K562 (cell line): ENCODE measurements around the gene CGA. TPM values are rescaled to one million over a fixed set of nuclear protein-coding genes. Genes with fewer than 3 reads are reported as not detected.
A peak's percentile ranks its signal among the peaks of the same experiment; 100 is the strongest.
"Not testable (repeated sequence)": the region's sequence is repeated elsewhere in the genome, so short reads cannot be mapped to it uniquely, and the experiment has no call there.

Source experiments
- ATAC-seq: fragments of 200-7000 bp; cut with Tn5 transposase; 3 replicates; pipeline ENCODE4 v1.9.1; 2020; ENCODE audit warnings: moderate library complexity
- BruUV-seq: library from RNA; stranded (reverse); fragments of 400-500 nt; replicated peaks from 2 replicates; lab custom pipeline; 2021; lab: Mats Ljungman, UMichigan
- CTCF ChIA-PET: fragments of 300-600 bp; formaldehyde crosslinking; extraction: SDS; loops from one replicate; lab custom pipeline; 2021; ENCODE audit warnings: low intra/inter-chr PET ratio; lab: Yijun Ruan, JAX
- POLR2A ChIA-PET: fragments of 300-600, 350-650 bp; sonication (Branson Sonifier 250); formaldehyde crosslinking; extraction: SDS; loops from one replicate; lab custom pipeline; 2021; ENCODE audit warnings: antibody characterized with exemption, inconsistent platforms; lab: Yijun Ruan, JAX
- DNase-seq, 4 experiments: peaks; one replicate each; pipeline versions ENCODE4 v3.0.0 to v3.0.0-alpha.2; 2011 to 2018; ENCODE audit warnings: low spot score in 3 of 4, mixed read lengths in 3 of 4; ENCODE audit errors: extremely low read depth in 1 of 4
- FAIRE-seq: peaks from 2 replicates; lab custom pipeline; 2011; peaks lifted over from hg19 to GRCh38; lab: Jason Lieb, UNC
- H2AFZ ChIP-seq: 2 replicates; pipeline ENCODE4 v1.6.0; 2011; ENCODE audit warnings: low read depth, low read length, control low read depth, inconsistent platforms
- H3K27ac ChIP-seq: fragments of 200-600 bp; 3 replicates; pipeline ENCODE4 v1.8.0; 2011; ENCODE audit warnings: low read depth, mild to moderate bottlenecking, control low read depth, inconsistent platforms, low read length, moderate library complexity, mixed read lengths; ENCODE audit errors: extremely low read depth
- H3K27me3 ChIP-seq, 2 experiments: fragments of 300-600 bp in 1 of 2; 2 replicates in 1 of 2; 3 replicates in 1 of 2; pipeline versions ENCODE4 v1.6.0 to v1.8.0; 2011; ENCODE audit warnings: inconsistent platforms in 2 of 2, low read length in 2 of 2, mild to moderate bottlenecking in 1 of 2, mixed read lengths in 1 of 2, moderate library complexity in 1 of 2; ENCODE audit not compliant: control insufficient read depth in 2 of 2, insufficient read depth in 2 of 2
- H3K36me3 ChIP-seq: fragments of 300-600 bp; 3 replicates; pipeline ENCODE4 v1.8.0; 2011; ENCODE audit warnings: mild to moderate bottlenecking, low read length, inconsistent platforms; ENCODE audit not compliant: control insufficient read depth, insufficient read depth
- H3K4me1 ChIP-seq, 2 experiments: fragments of 200-600 bp in 1 of 2; replicated peaks in 1 of 2; 2 replicates in 1 of 2; 3 replicates in 1 of 2; pipeline versions ENCODE4 v1.5.1 to v1.8.0; 2011; ENCODE audit warnings: inconsistent platforms in 2 of 2, low read length in 2 of 2, mild to moderate bottlenecking in 1 of 2, mixed read lengths in 1 of 2, moderate library complexity in 1 of 2; ENCODE audit not compliant: control insufficient read depth in 2 of 2, insufficient read depth in 2 of 2
- H3K4me2 ChIP-seq: 2 replicates; pipeline ENCODE4 v1.6.1; 2011; ENCODE audit warnings: low read length, control low read depth, inconsistent platforms, mixed read lengths; ENCODE audit not compliant: insufficient read depth
- H3K4me3 ChIP-seq: fragments of 200-600 bp; sonication (generic), shearing (Covaris generic); 2 replicates; pipeline ENCODE4 v1.5.1; 2016; ENCODE audit warnings: control low read depth, inconsistent platforms
- H3K79me2 ChIP-seq: fragments of 200-600 bp; 3 replicates; pipeline ENCODE4 v1.8.0; 2011; ENCODE audit warnings: low read length, inconsistent platforms; ENCODE audit not compliant: control insufficient read depth, insufficient read depth
- H3K9ac ChIP-seq, 2 experiments: 2 replicates each; pipeline versions ENCODE4 v1.6.0 to v1.6.1; 2011; ENCODE audit warnings: low read depth in 2 of 2, low read length in 2 of 2, control low read depth in 1 of 2, inconsistent platforms in 1 of 2, mild to moderate bottlenecking in 1 of 2, mixed read lengths in 1 of 2; ENCODE audit not compliant: insufficient read depth in 1 of 2
- H3K9me1 ChIP-seq: one replicate; pipeline ENCODE4 v1.6.0; 2011; ENCODE audit warnings: inconsistent platforms, mild to moderate bottlenecking, low read length, moderate library complexity; ENCODE audit not compliant: control insufficient read depth, insufficient read depth
- H3K9me3 ChIP-seq: replicated peaks from 2 replicates; pipeline ENCODE4 v1.5.1; 2011; ENCODE audit warnings: low read depth, low read length, inconsistent platforms; ENCODE audit not compliant: control insufficient read depth, insufficient read depth
- H4K20me1 ChIP-seq: replicated peaks from 2 replicates; pipeline ENCODE4 v1.6.1; 2011; ENCODE audit warnings: low read length, inconsistent platforms, mixed read lengths; ENCODE audit not compliant: control insufficient read depth, insufficient read depth
- CREB1 ChIP-seq, 2 experiments: sonication (generic) in 1 of 2; formaldehyde crosslinking in 1 of 2; IDR thresholded peaks; 2 replicates each; pipeline versions ENCODE4 v1.6.1 to v1.8.0; 2012 to 2022; ENCODE audit warnings: inconsistent platforms in 1 of 2, mild to moderate bottlenecking in 1 of 2, missing genetic modification reagents in 1 of 2, moderate library complexity in 1 of 2
- E2F5 ChIP-seq: sonication (generic); formaldehyde crosslinking; IDR thresholded peaks from 2 replicates; pipeline ENCODE4 v1.8.0; 2022; ENCODE audit warnings: mild to moderate bottlenecking, missing genetic modification reagents
- NEUROD1 ChIP-seq: fragments of 150-350 bp; IDR thresholded peaks from 2 replicates; pipeline ENCODE4 v1.6.1; 2014; ENCODE audit warnings: borderline replicate concordance, low read length, low read depth; ENCODE audit not compliant: partially characterized antibody
- SFPQ ChIP-seq: fragments of 200-400 bp; formaldehyde crosslinking; IDR thresholded peaks from 2 replicates; pipeline ENCODE4 v1.6.1; 2017; ENCODE audit warnings: mild to moderate bottlenecking, low read depth, low read length, moderate library complexity
- SREBF1 ChIP-seq: fragments of 150-350 bp; IDR thresholded peaks from 2 replicates; pipeline ENCODE4 v1.6.1; 2014; ENCODE audit warnings: antibody characterized with exemption, low read depth, low read length, borderline replicate concordance
- TEAD4 ChIP-seq, 2 experiments: sonication (generic) in 1 of 2; formaldehyde crosslinking in 1 of 2; IDR thresholded peaks; 2 replicates each; pipeline versions ENCODE4 v1.6.1 to v1.8.0; 2012 to 2022; ENCODE audit warnings: borderline replicate concordance in 1 of 2, inconsistent platforms in 1 of 2, low read length in 1 of 2, mild to moderate bottlenecking in 1 of 2, missing genetic modification reagents in 1 of 2
- ZNF12 ChIP-seq: sonication (generic); formaldehyde crosslinking; IDR thresholded peaks from 2 replicates; pipeline ENCODE4 v1.4.0; 2020; ENCODE audit warnings: mild to moderate bottlenecking, missing genetic modification reagents
- ZNF695 ChIP-seq: fragments of 450-650 bp; formaldehyde crosslinking; IDR thresholded peaks from 2 replicates; pipeline ENCODE4 v1.4.0; 2020; ENCODE audit warnings: mild to moderate bottlenecking, moderate library complexity
- WGBS: fragments of 100-300 bp; shearing (Covaris generic); methylation state at CpG from one replicate; pipeline ENCODE4 v1.1.6; 2016; ENCODE audit warnings: low coverage, mixed read lengths; ENCODE audit not compliant: insufficient coverage; ENCODE audit errors: missing lambda C conversion rate; 5-methylcytosine and 5-hydroxymethylcytosine counted together
- in situ Hi-C: fragments of 300-500 bp; cut with MboI; formaldehyde crosslinking; loops from 4 replicates; pipeline ENCODE4 v1.15.0; 2018; ENCODE audit warnings: inconsistent platforms, mixed read lengths
- intact Hi-C: fragments of 100-400 bp; cut with micrococcal nuclease; formaldehyde crosslinking; loops from 2 replicates; pipeline ENCODE4 v1.14.2; 2022
- polyA plus RNA-seq, 8 experiments: library from polyadenylated mRNA; depleted of rRNA in 4 of 8; stranded (reverse) in 5 of 8; unstranded in 3 of 8; fragments of >200 nt; fragmentation: Nextera tagmentation in 2 of 8; fragmentation: Illumina TruSeq in 1 of 8; extraction: Ambion mirVana in 2 of 8; extraction: Trizol in 1 of 8; gene quantifications; 2 replicates each; pipeline versions ENCODE4 v1.2.1 to v1.2.3, GENCODE V29; 2011 to 2014; ENCODE audit warnings: inconsistent platforms in 1 of 8, missing spikeins in 1 of 8
- total RNA-seq, 7 experiments: library from RNA; depleted of rRNA in 6 of 7; stranded (reverse); fragments of >200 nt in 6 of 7; fragmentation: Illumina TruSeq in 2 of 7; extraction: Trizol in 2 of 7; gene quantifications; 2 replicates each; pipeline versions ENCODE4 v1.2.1 to v1.2.3, GENCODE V29; 2011 to 2021; ENCODE audit warnings: low replicate concordance in 1 of 7

Gene CGA
- total and polyA plus RNA-seq, 9 of the 15 experiments (the other 6 are each of a cell fraction or from before 2014, with no cell fraction given) = 0.13 to 0.24 TPM; not detected in 7

DNA sequence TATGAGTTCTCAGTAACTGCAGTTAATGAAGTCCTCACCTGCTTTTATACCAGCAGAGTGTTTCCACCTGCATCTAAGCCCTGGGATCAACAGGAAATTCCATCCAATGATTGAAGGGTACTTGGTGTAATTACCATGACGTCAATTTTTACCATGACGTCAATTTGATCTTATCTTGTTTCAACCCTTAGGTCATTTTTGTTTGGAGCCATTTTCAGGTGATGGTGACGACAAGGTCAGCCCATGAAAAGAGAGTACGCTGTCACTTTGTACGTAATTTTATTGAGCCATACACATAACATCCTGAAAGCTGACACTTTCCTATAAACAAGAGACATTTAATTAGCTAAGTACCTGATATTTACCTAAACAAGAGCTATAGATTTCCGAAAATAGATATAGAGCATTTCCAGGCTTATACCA is at the start of gene CGA (continued):
- TF ChIP-seq SFPQ (no peak), TEAD4 (IDR thresholded peaks at IDR 0.05; ENCODE audit: low read length) (no peak), TEAD4 (CRISPR knock-in tag; IDR thresholded peaks at IDR 0.05; ENCODE audit: borderline replicate concordance) (no peak), E2F5 (CRISPR knock-in tag) (no peak), CREB1 (IDR thresholded peaks at IDR 0.05) (peak; percentile 75), CREB1 (CRISPR knock-in tag; IDR thresholded peaks at IDR 0.05) (0 out of 2 replicates have a peak, but pooled peaks have one; percentile 32), ZNF12 (no peak), SREBF1 (no peak), ZNF695 (CRISPR knock-in tag) (no peak), NEUROD1 (no peak)

DNA sequence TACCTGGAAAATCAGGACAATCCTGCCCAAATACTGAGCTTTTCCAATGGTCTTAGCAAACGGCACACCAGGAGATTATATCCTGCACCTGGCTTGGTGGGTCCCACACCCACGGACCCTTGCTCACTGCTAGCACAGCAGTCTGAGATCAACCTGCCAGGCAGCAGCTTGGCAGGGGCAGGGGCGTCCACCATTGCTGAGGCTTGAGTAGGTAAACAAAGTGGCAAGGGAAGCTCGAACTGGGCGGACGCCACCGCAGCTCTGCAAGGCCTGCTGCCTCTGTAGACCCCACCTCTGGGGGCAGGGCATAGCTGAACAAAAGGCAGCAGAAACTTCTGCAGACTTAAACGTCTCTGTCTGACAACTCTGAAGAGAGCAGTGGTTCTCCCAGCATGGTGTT is 45.0 kb upstream of the CGA start:
- H3K4me2 ChIP-seq, H3K79me2 ChIP-seq, H3K9me3 ChIP-seq, H3K4me3 ChIP-seq, H3K27me3 ChIP-seq, H2AFZ ChIP-seq, H3K4me1 ChIP-seq, H3K27ac ChIP-seq, ATAC-seq, H3K36me3 ChIP-seq, FAIRE-seq, H3K9ac ChIP-seq, BruUV-seq, H3K9me1 ChIP-seq, H4K20me1 ChIP-seq, in situ Hi-C loops, DNase-seq: not testable (repeated sequence)
- ChIA-PET CTCF (interaction anchor here (1.2 to 1.5 kb wide), 2 partner anchors 98 to 251 kb away, joined by 3 to 5 read pairs; no protein-coding TSS in a partner anchor), POLR2A (interaction anchor here (0.6 kb wide), 1 partner anchor 1318 kb away, joined by 4 read pairs; no protein-coding TSS in a partner anchor)
- intact Hi-C loops = loop anchor here (1.0 to 5.0 kb wide), 3 partner anchors 97 to 251 kb away; no protein-coding TSS in a partner anchor
- WGBS = 17% methylated on average over 7 of the region's 8 CpGs
